Measurements from ENCODE around the gene PAXX. TPM values are rescaled to one million over a fixed set of nuclear protein-coding genes. Genes with fewer than 3 reads are reported as not detected.
"Not testable (repeated sequence)": the region's sequence is repeated elsewhere in the genome, so short reads cannot be mapped to it uniquely, and the experiment has no call there.

Gene PAXX
- total RNA-seq, 2 donors from 2014 or later: 33.3 to 41.2 TPM

- DNase-seq: no peak
- intact Hi-C loops (cut with DNase I, micrococcal nuclease): no loop called here
- ATAC-seq: no peak
Observed at GRCh38 chr9:136994888-136995230, 2.6 kb downstream of the PAXX start.

- intact Hi-C loops (cut with DNase I, micrococcal nuclease): no loop called here
- ATAC-seq: no peak
- peak in 1 of 2 donors; percentile 40 for DNase-seq
Observed at GRCh38 chr9:136995362-136995761, 3.1 kb downstream of the PAXX start.

GRCh38 chr9:136995772-136996311, 3.6 kb downstream of the PAXX start:
- peak in 1 of 2 donors; percentile 49 for DNase-seq
- ATAC-seq: no peak
- intact Hi-C loops (cut with DNase I, micrococcal nuclease): no loop called here

GRCh38 chr9:136996361-136997292, 4.4 kb downstream of the PAXX start, which contains the start of gene CLIC3:
Gene CLIC3, minus strand, starts transcription at chr9:136996568. Its CDS starts 25 bp downstream, at chr9:136996543.
- intact Hi-C loops (cut with DNase I, micrococcal nuclease): no loop called here
- DNase-seq (peak; percentile 69 to 80), ATAC-seq (peak; percentile 39)

GRCh38 chr9:136997371-136997770, 5.1 kb downstream of the PAXX start:
- intact Hi-C loops (cut with DNase I, micrococcal nuclease): no loop called here
- DNase-seq (no peak), ATAC-seq (no peak)

GRCh38 chr9:136997830-136998234, 5.6 kb downstream of the PAXX start:
- ATAC-seq (no peak), DNase-seq (peak in 1 of 2 donors; percentile 40)
- intact Hi-C loops (cut with DNase I, micrococcal nuclease): no loop called here

GRCh38 chr9:137000177-137000930, 8.1 kb downstream of the PAXX start:
- DNase-seq (no peak), ATAC-seq (no peak)
- intact Hi-C loops (cut with DNase I, micrococcal nuclease): no loop called here

GRCh38 chr9:137001857-137002645, 9.8 kb downstream of the PAXX start:
- intact Hi-C loops (cut with DNase I, micrococcal nuclease): no loop called here
- DNase-seq (no peak), ATAC-seq (no peak)

- no peak for DNase-seq
- intact Hi-C loops (cut with DNase I, micrococcal nuclease): no loop called here
- no peak for ATAC-seq
Observed at GRCh38 chr9:137002646-137003041, 10.4 kb downstream of the PAXX start.

GRCh38 chr9:137004285-137004684, 12.1 kb downstream of the PAXX start:
- ATAC-seq; intact Hi-C loops (cut with DNase I, micrococcal nuclease): not testable (repeated sequence)
- DNase-seq: peak in 1 of 2 donors; percentile 47

GRCh38 chr9:137006116-137007003, 14.1 kb downstream of the PAXX start:
- DNase-seq (no peak), ATAC-seq (peak; percentile 14)
- intact Hi-C loops (cut with DNase I, micrococcal nuclease): no loop called here

- intact Hi-C loops (cut with DNase I, micrococcal nuclease): no loop called here
- no peak for ATAC-seq
- DNase-seq: no peak
Observed at GRCh38 chr9:137007108-137007815, 15.0 kb downstream of the PAXX start.

GRCh38 chr9:137007816-137008270, 15.6 kb downstream of the PAXX start:
- ATAC-seq (no peak), DNase-seq (no peak)
- intact Hi-C loops (cut with DNase I, micrococcal nuclease): no loop called here

GRCh38 chr9:137008312-137008711, 16.1 kb downstream of the PAXX start:
- intact Hi-C loops (cut with DNase I, micrococcal nuclease): no loop called here
- no peak for DNase-seq
- no peak for ATAC-seq

- intact Hi-C loops (cut with DNase I, micrococcal nuclease): no loop called here
- ATAC-seq (no peak), DNase-seq (no peak)
Observed at GRCh38 chr9:137009217-137009616, 17.0 kb downstream of the PAXX start.

GRCh38 chr9:137009938-137010732, 17.9 kb downstream of the PAXX start:
- ATAC-seq: no peak
- DNase-seq: no peak
- intact Hi-C loops (cut with DNase I, micrococcal nuclease): no loop called here

Measured in left colon (tissue), 2 donors.